Transverse colon (tissue), 4 donors: ENCODE results near the gene RPTOR. TPM values are rescaled to one million over a fixed set of nuclear protein-coding genes. Genes with fewer than 3 reads are reported as not detected.

Experiments used
- DNase-seq: peaks from one replicate; pipeline ENCODE4 v3.0.0-alpha.2; 2019
- H3K27ac ChIP-seq, 4 donors: fragments of 200-600 bp; sonication (generic); 2 replicates each; pipeline ENCODE4 v1.5.1; 2016 to 2018; ENCODE audit warnings: inconsistent platforms in 4 of 4
- H3K27me3 ChIP-seq: fragments of 200-600 bp; sonication (generic); 2 replicates; pipeline ENCODE4 v1.5.1; 2017; ENCODE audit warnings: inconsistent platforms
- H3K36me3 ChIP-seq, 4 donors: fragments of 200-600 bp; sonication (generic); 2 replicates each; pipeline ENCODE4 v1.5.1; 2017 to 2019; ENCODE audit warnings: inconsistent platforms in 4 of 4
- H3K4me1 ChIP-seq, 4 donors: fragments of 200-600 bp; sonication (generic); 2 replicates each; pipeline ENCODE4 v1.5.1; 2017 to 2020; ENCODE audit warnings: inconsistent platforms in 4 of 4
- H3K4me3 ChIP-seq, 4 donors: fragments of 200-600 bp; sonication (generic); 1 replicate in 1 of 4; 2 replicates in 3 of 4; pipeline versions ENCODE4 v1.5.1 to v1.6.1; 2017 to 2019; ENCODE audit warnings: inconsistent platforms in 4 of 4
- H3K9me3 ChIP-seq, 2 donors: fragments of 200-600 bp; sonication (generic); 2 replicates each; pipeline ENCODE4 v1.5.1; 2017 to 2019; ENCODE audit warnings: inconsistent platforms in 2 of 2
- CTCF ChIP-seq, 5 experiments: fragments of 200-600 bp in 3 of 5; fragments of 450-650 bp in 2 of 5; sonication (generic) in 3 of 5; IDR thresholded peaks; 1 replicate in 2 of 5; 2 replicates in 3 of 5; pipeline ENCODE4 v1.5.1; 2016 to 2017; ENCODE audit warnings: antibody characterized with exemption in 5 of 5, inconsistent platforms in 3 of 5, mild to moderate bottlenecking in 2 of 5, moderate library complexity in 1 of 5
- EP300 ChIP-seq: sonication (generic); formaldehyde crosslinking; IDR thresholded peaks from one replicate; pipeline ENCODE4 v1.6.1; 2017; ENCODE audit warnings: antibody characterized with exemption, low read depth
- POLR2A ChIP-seq: fragments of 450-650 bp; IDR thresholded peaks from one replicate; pipeline ENCODE4 v1.6.1; 2016; ENCODE audit warnings: antibody characterized with exemption, mild to moderate bottlenecking, moderate library complexity
- POLR2AphosphoS5 ChIP-seq, 3 donors: sonication (generic); formaldehyde crosslinking; IDR thresholded peaks; one replicate each; pipeline ENCODE4 v1.6.1; 2016; ENCODE audit warnings: antibody characterized with exemption in 3 of 3
- WGBS, 2 donors: methylation state at CpG; one replicate each; pipeline ENCODE4 v1.1.5; 2018; ENCODE audit warnings: low coverage in 1 of 2; 5-methylcytosine and 5-hydroxymethylcytosine counted together
- in situ Hi-C, 4 donors: fragments of 200-750 bp; cut with MboI; loops; one replicate each; pipeline versions ENCODE4 v1.15.0 to v1.15.1; 2017; ENCODE audit warnings: low sequenced_read_pairs in 3 of 4, low pct_ligation_motif_present in 1 of 4, low pct_unique_long_range_greater_than_20kb in 1 of 4
- intact Hi-C: fragments of 100-400 bp; cut with DNase I; formaldehyde crosslinking; loops from one replicate; pipeline ENCODE4 v1.15.1; 2023; ENCODE audit warnings: low total_unique reads
- total RNA-seq, 4 donors: library from RNA; depleted of rRNA; stranded (reverse); fragments of >200 nt; gene quantifications; one replicate each; pipeline ENCODE4 v1.1.0, GENCODE V29; 2016

Gene RPTOR
- total RNA-seq, 4 donors from 2014 or later: 28.9 to 79.3 (median 48.0) TPM

DNA sequence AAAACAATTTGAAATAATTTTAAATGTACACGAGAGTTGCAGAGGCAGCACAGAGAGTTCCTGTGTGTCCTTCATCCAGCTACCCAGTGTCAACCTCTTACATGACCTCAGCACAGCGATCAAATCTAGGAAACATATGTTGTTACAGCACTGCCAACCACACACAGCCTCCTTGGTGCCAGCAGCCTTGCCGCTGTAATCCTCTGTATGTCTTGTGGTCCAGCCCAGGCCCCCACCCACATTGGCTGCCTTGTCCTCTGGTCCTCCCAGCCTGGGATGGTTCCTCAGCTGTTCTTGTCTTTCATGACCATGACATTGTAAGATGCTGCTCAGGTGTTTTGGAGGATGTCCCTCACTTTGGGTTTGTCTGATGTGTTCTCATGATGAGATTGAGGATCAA, 178.0 kb downstream of the RPTOR start:
- intact Hi-C loops: no loop called here
- DNase-seq: no peak
- WGBS, 2 donors: 87% methylated on average over 3 of the region's 3 CpGs; no CpG with 5 or more reads in 1 of the 2 donors
- in situ Hi-C loops: no loop called here
- no peaks in the 10 kb centered on the region for H3K36me3 ChIP-seq
- H3K4me1 ChIP-seq: peaks cover 0 to 7% (median 0%) of the 10 kb centered on the region in 4 donors
- no peaks in the 10 kb centered on the region for H3K9me3 ChIP-seq
- no peak for TF ChIP-seq EP300
- no peak for TF ChIP-seq POLR2AphosphoS5 (IDR thresholded peaks at IDR 0.05)
- no peak for TF ChIP-seq POLR2A
- TF ChIP-seq CTCF (IDR thresholded peaks at IDR 0.05): no peak
- no peak overlapping the region for H3K4me3 ChIP-seq
- H3K27me3 ChIP-seq: no peaks in the 10 kb centered on the region
- no peak overlapping the region for H3K27ac ChIP-seq

- H3K4me3 ChIP-seq: no peak overlapping the region
- no peaks in the 10 kb centered on the region for H3K9me3 ChIP-seq
- H3K27ac ChIP-seq: no peak overlapping the region
- TF ChIP-seq CTCF (IDR thresholded peaks at IDR 0.05): no peak
- no peak for TF ChIP-seq EP300
- no peak for TF ChIP-seq POLR2A
- TF ChIP-seq POLR2AphosphoS5 (IDR thresholded peaks at IDR 0.05): no peak
- intact Hi-C loops (no loop called here), in situ Hi-C loops (no loop called here)
- no peaks in the 10 kb centered on the region for H3K36me3 ChIP-seq
- WGBS, 2 donors: 89 to 93% methylated on average over 5 to 16 of the region's 16 CpGs
- peaks cover 0 to 7% (median 0%) of the 10 kb centered on the region in 4 donors for H3K4me1 ChIP-seq
- no peaks in the 10 kb centered on the region for H3K27me3 ChIP-seq
- DNase-seq: no peak
These were observed 180.2 kb downstream of the RPTOR start for GRCh38 chr17:80724775-80725266.

DNA sequence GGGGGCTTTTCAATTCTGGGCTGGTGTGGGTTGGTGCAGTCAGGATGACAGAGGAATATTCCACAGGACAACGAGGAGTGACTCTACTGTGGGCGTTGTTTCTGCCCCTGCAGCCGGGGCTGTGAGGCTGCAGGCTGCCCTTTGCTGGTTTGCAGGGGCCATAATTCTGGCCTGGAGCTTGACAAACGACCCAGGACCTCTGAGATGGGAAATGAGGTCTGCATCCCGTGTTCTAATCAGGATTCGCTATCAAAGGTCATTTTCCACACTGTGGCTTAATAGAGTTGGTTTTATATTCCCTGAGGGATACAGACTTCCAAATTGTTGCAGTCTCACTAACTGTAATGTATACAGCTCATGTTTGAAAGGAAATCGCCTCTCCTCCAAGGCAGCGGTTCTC, 180.9 kb downstream of the RPTOR start:
- Histone ChIP-seq H3K36me3 (no peaks in the 10 kb centered on the region), H3K27me3 (no peaks in the 10 kb centered on the region), H3K4me3 (no peak overlapping the region), H3K9me3 (no peaks in the 10 kb centered on the region), H3K4me1 (peaks cover 0 to 7% (median 0%) of the 10 kb centered on the region in 4 donors), H3K27ac (no peak overlapping the region)
- WGBS, 2 donors: 76 to 93% methylated on average over 4 to 7 of the region's 8 CpGs
- in situ Hi-C loops (no loop called here), intact Hi-C loops (no loop called here)
- no peak for DNase-seq
- TF ChIP-seq POLR2A: no peak
- TF ChIP-seq POLR2AphosphoS5 (IDR thresholded peaks at IDR 0.05): no peak
- TF ChIP-seq EP300: no peak

GRCh38 chr17:80726558-80727408, 182.1 kb downstream of the RPTOR start:
- Histone ChIP-seq H3K27me3 (no peaks in the 10 kb centered on the region), H3K4me1 (no peaks in the 10 kb centered on the region), H3K4me3 (no peak overlapping the region), H3K27ac (no peak overlapping the region), H3K36me3 (no peaks in the 10 kb centered on the region), H3K9me3 (no peaks in the 10 kb centered on the region)
- TF ChIP-seq POLR2A (no peak), CTCF (IDR thresholded peaks at IDR 0.05) (no peak), EP300 (no peak), POLR2AphosphoS5 (IDR thresholded peaks at IDR 0.05) (no peak)
- intact Hi-C loops (no loop called here), in situ Hi-C loops (no loop called here)
- DNase-seq: no peak
- WGBS, 2 donors: 87 to 92% methylated on average over 23 to 42 of the region's 42 CpGs
